Measurements from ENCODE around the gene HS6ST1. TPM values are rescaled to one million over a fixed set of nuclear protein-coding genes. Genes with fewer than 3 reads are reported as not detected.
"Not testable (repeated sequence)": the region's sequence is repeated elsewhere in the genome, so short reads cannot be mapped to it uniquely, and the experiment has no call there.

Gene HS6ST1
- total RNA-seq, 1 donor from 2014 or later, result 35.2 TPM

DNA sequence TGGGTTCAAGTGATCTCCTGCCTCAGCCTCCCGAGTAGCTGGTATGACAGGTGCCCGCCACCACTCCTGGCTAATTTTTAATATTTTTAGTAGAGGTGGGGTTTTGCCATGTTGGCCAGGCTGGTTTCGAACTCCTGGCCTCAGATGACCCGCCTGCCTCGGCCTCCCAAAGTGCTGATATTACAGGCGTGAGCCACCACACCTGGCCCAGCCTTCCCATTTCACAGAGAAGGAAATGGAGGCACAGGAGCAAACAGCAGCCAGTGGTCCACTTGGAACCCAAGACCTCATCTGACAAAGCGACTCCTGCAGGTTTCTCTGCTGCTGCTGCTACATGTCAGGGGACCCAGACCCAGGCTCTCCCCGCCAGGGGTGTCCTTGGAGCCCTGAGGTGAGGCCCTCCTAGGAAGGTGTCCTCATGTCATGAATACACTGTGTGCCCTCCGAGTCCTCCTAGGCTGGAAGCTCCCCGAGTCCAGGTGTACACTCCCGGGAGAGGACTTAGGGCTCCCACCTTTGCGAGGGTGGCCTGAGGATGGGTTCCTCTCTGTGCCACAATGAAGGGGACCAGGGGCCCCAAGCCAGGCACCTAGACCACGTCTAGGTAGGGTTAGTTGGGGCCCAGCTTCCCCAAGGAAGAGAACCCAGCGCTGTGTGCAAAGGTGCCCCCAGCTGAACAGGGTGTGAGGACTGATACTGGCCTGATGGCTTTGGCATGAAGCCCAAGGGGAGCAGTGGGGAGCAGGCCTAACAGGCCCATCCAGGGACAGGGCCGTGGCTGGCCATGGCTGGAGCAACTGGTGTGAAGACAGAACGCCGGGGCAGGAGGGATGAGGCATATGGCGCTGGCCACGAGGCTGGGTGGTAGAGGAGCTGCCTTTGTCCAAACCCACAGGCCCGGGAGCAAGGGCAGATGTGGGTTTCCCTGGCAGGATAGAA is 56.1 kb downstream of the HS6ST1 start:
- DNase-seq (no peak), ATAC-seq (no peak)
- intact Hi-C loops (cut with micrococcal nuclease), result no loop called here

GRCh38 chr2:128261245-128262128 is 57.2 kb downstream of the HS6ST1 start:
- intact Hi-C loops (cut with micrococcal nuclease), result no loop called here
- DNase-seq (no peak), ATAC-seq (peak; percentile 12)

DNA sequence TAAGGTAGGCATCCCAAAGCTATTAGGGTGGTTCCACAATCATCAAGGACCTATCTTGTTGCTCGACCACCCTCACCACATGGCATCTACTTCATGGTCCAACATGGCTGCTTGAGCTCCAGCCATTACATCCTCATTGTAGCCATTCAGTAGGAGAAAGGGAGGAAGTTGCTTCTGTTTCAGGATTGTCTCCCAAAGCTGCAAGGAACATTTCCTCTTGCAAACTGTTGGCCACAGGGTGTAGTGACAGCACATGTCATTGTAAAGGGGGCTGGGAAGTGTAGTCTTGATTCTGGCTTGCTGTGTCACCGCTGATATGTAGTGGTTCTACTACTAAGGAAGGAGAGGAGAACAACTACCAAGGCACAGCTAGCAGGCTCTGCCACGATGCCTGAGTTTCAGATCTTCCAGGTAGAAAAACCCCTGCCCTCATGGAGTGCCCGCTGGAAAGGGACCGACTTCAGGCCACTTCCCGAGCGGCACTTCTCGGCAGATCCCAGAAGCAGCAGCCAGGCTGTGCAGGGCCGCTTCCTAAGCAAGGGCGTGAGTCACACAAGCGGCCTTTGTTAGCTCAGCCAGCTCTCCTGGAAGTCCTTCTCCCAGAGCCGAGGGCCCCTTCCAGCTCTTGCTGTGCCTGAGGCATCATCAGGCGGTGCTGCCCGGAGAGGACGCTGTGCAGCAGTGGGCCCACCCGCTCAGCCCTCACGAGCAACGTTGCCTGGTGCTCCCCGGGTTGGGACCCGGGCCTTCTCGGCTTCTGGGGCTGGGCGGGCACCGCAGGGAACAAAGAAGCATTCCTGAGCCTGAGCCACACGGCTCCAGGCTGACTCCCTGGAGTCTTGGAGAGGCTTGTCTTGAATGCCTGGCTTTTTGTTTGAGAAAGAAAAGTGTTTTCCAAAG is 58.2 kb downstream of the HS6ST1 start:
- DNase-seq (peak; percentile 67), ATAC-seq (peak; percentile 90)
- intact Hi-C loops (cut with micrococcal nuclease), result no loop called here

- DNase-seq (no peak), ATAC-seq (no peak)
- intact Hi-C loops (cut with micrococcal nuclease), result no loop called here
Measured at GRCh38 chr2:128259585-128259984, 59.1 kb downstream of the HS6ST1 start.

DNA sequence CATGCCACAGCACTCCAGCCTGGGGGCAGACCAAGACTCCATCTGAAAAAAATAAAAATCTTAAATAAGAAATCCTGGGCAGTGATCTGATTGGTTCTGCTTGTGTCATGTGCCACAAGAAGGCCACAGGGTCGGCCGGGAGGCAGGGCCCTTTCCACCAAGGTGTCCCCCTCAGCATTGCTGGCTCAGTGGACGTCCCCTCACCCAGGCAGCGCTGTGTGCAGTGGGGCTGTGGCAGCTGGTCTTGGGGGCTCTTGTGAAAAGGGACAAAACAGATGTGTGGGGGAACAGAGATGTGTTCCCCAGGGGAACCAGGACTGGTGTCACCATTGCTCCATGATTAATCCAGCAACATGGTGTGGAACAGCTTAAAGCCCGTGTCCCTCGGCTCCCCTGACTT is 60.5 kb downstream of the HS6ST1 start:
- ATAC-seq, result no peak
- no peak for DNase-seq
- intact Hi-C loops (cut with micrococcal nuclease), result no loop called here

DNA sequence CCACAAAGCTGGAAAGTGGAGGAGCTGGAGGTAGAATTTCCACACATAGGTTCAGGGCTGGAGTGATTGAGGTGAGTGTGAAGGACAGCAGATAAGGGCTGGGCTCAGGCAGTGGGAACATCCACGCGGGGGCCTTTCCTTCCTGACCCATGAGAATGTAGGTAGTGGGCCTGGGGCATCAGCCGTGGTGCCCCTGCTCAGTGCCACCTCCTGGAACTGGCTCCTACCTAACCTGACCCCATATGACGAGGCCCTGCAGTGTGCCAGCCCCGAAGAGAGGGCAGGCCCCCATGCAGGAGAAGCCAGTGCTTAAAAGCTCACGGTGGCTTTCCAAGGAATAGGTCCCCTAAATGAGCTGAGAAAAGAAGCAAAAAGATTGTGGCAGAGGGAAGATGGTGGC is 66.2 kb downstream of the HS6ST1 start:
- DNase-seq (no peak), ATAC-seq (no peak)
- intact Hi-C loops (cut with micrococcal nuclease), result no loop called here

- intact Hi-C loops (cut with micrococcal nuclease); ATAC-seq; DNase-seq: not testable (repeated sequence)
Measured at GRCh38 chr2:128252086-128252485, 66.6 kb downstream of the HS6ST1 start.

DNA sequence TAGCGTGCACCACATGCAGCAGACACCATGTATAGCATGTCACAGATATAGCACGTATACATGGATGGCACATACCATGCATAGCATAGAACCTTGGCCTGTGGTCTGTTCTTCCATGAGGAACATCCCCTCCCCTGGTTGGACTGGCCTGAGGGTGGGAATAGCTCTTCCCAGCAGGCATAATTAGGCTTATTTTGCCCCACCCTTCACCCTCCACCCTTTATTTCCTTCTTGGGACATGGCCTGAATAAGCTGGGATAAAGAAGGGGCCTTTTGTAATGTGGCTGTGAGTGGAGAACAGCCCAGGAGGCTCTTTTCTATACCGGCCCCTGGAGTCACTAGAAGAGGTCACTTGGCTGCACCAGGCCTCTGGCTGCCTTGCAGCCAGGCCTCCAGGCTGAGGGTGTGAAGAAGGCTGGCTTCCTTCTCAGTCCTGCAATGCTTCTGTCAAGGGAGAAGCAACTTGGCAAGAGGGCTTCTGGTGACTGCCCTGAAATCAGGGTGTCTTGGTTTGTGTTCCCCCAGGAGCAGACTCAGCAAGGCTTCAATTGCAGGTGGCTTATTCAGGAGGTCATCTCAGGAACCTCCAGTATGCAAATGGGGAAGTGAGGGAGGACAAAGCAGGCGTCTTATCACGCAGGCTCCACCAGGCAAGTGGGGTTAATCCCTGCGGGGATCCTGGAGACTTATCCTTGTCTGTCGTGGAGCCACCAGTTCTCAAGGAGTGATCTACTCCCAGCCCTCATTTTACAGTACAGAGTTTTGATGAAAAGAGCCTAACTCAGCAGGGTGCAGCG is 68.2 kb downstream of the HS6ST1 start:
- no peak for DNase-seq
- intact Hi-C loops (cut with micrococcal nuclease), result no loop called here
- ATAC-seq, result peak; percentile 35

- ATAC-seq (peak; percentile 43), DNase-seq (no peak)
- intact Hi-C loops (cut with micrococcal nuclease), result no loop called here
Measured at GRCh38 chr2:128249555-128249954, 69.1 kb downstream of the HS6ST1 start.

DNA sequence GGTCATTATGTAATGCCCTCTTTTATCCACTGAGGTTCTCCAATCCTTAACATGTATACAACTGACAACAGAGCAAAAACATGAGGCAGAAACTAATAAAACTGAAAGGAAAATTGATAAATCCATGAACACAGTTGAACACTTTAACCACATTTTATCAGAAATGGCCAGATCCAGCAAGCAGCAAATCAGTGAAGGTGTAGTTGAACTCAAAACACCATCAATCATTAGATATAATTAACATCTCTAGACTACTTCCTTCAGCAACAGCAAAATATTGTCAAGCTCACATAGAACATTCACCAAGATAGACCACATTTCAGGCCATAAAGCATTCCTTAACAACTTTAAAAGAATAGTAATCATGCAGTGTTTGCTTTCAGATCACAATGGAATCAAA is 72.9 kb downstream of the HS6ST1 start:
- DNase-seq, result no peak
- no peak for ATAC-seq
- intact Hi-C loops (cut with micrococcal nuclease), result no loop called here

- ATAC-seq (no peak), DNase-seq (no peak)
- intact Hi-C loops (cut with micrococcal nuclease), result no loop called here
Measured at GRCh38 chr2:128241896-128242295, 76.8 kb downstream of the HS6ST1 start.

DNA sequence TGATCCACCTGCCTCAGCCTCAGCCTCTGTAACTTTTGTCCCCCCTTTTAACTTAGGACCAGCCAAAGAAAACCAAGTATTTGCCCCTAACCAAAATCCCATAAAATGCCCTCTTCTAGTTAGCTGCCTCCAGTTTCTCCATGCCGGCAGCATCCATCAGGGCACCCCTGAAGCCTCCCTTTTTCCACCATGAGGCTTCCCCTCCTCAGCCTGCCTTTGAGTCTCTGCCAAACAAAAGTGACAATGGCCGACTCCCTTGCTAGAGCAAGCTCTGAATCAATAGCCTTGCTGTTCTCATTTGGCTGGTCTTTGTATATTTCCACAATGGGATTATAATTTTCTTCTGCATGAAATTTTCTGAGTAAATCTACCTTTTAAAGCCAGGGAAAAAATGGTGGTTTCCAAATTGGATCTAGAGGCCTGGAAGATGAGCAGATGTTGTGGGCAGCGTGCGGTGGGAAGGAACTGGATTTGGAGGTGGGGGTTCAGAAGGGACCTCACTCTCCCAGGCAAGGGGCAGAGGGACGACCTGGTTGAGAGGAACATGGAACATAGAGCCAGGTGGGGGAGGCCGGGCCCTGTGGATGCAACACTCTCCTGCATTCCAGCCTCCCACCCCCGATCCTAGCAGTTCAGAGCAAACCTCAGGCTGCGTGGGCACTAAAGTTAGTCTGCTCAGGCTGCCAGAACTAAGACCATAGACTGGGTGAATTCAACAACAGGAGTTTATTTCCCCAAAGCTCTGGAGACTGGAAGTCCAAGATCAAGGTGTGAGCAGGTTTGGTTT is 80.6 kb downstream of the HS6ST1 start:
- intact Hi-C loops (cut with micrococcal nuclease), result loop anchor here (10.0 kb wide), 1 partner anchor 353 kb away; the partner anchor contains the start of gene AMMECR1L
- ATAC-seq (no peak), DNase-seq (no peak)

GRCh38 chr2:128237081-128237534 is 81.6 kb downstream of the HS6ST1 start:
- intact Hi-C loops (cut with micrococcal nuclease), result loop anchor here (10.0 kb wide), 1 partner anchor 352 kb away; the partner anchor contains the start of gene AMMECR1L
- ATAC-seq (peak; percentile 27), DNase-seq (no peak)

GRCh38 chr2:128236491-128237035 is 82.1 kb downstream of the HS6ST1 start:
- intact Hi-C loops (cut with micrococcal nuclease), result loop anchor here (10.0 kb wide), 1 partner anchor 352 kb away; the partner anchor contains the start of gene AMMECR1L
- ATAC-seq (no peak), DNase-seq (no peak)

DNA sequence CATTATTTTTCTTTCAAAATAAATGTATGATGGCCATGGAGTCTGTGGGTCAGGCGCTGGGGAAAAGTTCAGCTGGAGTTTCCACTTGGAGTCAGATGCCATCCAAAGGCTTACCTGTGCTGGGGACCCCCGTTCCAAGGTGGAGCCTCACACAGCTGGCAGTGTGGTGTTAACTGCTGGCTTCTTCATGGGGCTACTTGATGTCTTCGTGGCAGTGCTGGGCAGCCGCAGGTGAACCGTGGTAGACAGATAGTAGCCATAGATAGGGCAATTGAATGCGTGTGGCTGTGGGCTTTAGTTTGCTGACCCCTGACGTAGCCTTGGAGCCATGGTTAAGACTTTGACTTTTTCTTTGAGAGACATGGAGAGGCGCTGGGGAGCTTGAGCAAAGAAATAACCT is 83.1 kb downstream of the HS6ST1 start:
- ATAC-seq (no peak), DNase-seq (no peak)
- intact Hi-C loops (cut with micrococcal nuclease), result loop anchor here (10.0 kb wide), 1 partner anchor 351 kb away; the partner anchor contains the start of gene AMMECR1L

- ATAC-seq (no peak), DNase-seq (no peak)
- intact Hi-C loops (cut with micrococcal nuclease), result loop anchor here (10.0 kb wide), 1 partner anchor 350 kb away; the partner anchor contains the start of gene AMMECR1L
Measured at GRCh38 chr2:128234613-128235012, 84.1 kb downstream of the HS6ST1 start.
